ENCODE data around the gene PRH2. TPM values are rescaled to one million over a fixed set of nuclear protein-coding genes. Genes with fewer than 3 reads are reported as not detected.

PRH2 gene
- total RNA-seq, 1 experiment from 2014 or later = 0.52 TPM

GRCh38 chr12:10939163-10939562, 10.1 kb downstream of the PRH2 start, which contains the start of gene TAS2R14:
Gene TAS2R14, minus strand, starts transcription at chr12:10939263. Its CDS starts 56 bp downstream, at chr12:10939207.
- POLR2A ChIA-PET = no interaction called here
- no peak within 1 kb of the TSS for H3K27ac Mint-ChIP-seq
- TF ChIP-seq RELA (CRISPR knock-in tag; IDR thresholded peaks at IDR 0.05; ENCODE audit: borderline replicate concordance) = no peak
- TF ChIP-seq ATF3 (CRISPR knock-in tag; conservative IDR thresholded peaks at IDR 0.05) = no peak
- no peak for TF ChIP-seq ZNF671 (CRISPR knock-in tag; IDR thresholded peaks at IDR 0.05)
- TF ChIP-seq ERG (CRISPR knock-in tag; IDR thresholded peaks at IDR 0.05) = no peak
- TF ChIP-seq MAX (CRISPR knock-in tag; IDR thresholded peaks at IDR 0.05) = no peak
- TF ChIP-seq OVOL2 (CRISPR knock-in tag; IDR thresholded peaks at IDR 0.05; ENCODE audit: borderline replicate concordance) = no peak
- no peak for TF ChIP-seq GTF2I (CRISPR knock-in tag; conservative IDR thresholded peaks at IDR 0.05)
- TF ChIP-seq ZNF281 (CRISPR knock-in tag; IDR thresholded peaks at IDR 0.05) = no peak
- TF ChIP-seq TEAD4 (CRISPR knock-in tag; IDR thresholded peaks at IDR 0.05) = no peak
- TF ChIP-seq ETV6 (CRISPR knock-in tag; IDR thresholded peaks at IDR 0.05) = no peak
- no peak for TF ChIP-seq CREB1 (CRISPR knock-in tag; IDR thresholded peaks at IDR 0.05)
- no peak for TF ChIP-seq JAZF1 (CRISPR knock-in tag; IDR thresholded peaks at IDR 0.05)
- TF ChIP-seq ZNF512 (CRISPR knock-in tag; IDR thresholded peaks at IDR 0.05; ENCODE audit: borderline replicate concordance) = no peak
- no peak for TF ChIP-seq FOXJ3 (CRISPR knock-in tag; IDR thresholded peaks at IDR 0.05; ENCODE audit: borderline replicate concordance)
- TF ChIP-seq KAT7 (CRISPR knock-in tag; IDR thresholded peaks at IDR 0.05; ENCODE audit: borderline replicate concordance) = no peak
- no peak for TF ChIP-seq FOXK1 (CRISPR knock-in tag; IDR thresholded peaks at IDR 0.05)
- no peak for TF ChIP-seq USF1 (CRISPR knock-in tag; IDR thresholded peaks at IDR 0.05)
- TF ChIP-seq FOXP1 (CRISPR knock-in tag; IDR thresholded peaks at IDR 0.05; ENCODE audit: borderline replicate concordance) = no peak
- TF ChIP-seq CTCF (IDR thresholded peaks at IDR 0.05) = no peak
- TF ChIP-seq E2F1 (CRISPR knock-in tag; IDR thresholded peaks at IDR 0.05) = no peak
- no peak within 1 kb of the TSS for H3K4me3 Mint-ChIP-seq
- H3K4me1 Mint-ChIP-seq = peaks cover 24% of the 10 kb centered on the region
- peaks cover 14% of the 10 kb centered on the region for H3K9me3 Mint-ChIP-seq
- DNase-seq (ENCODE audit: low spot score) (no peak), ATAC-seq (no peak)
- H3K36me3 Mint-ChIP-seq = peaks cover 10% of the 10 kb centered on the region
- H3K27me3 Mint-ChIP-seq (ENCODE audit: low read depth) = no peaks in the 10 kb centered on the region
- CTCF ChIA-PET = interaction anchor here (0.7 kb wide), 1 partner anchor 1189 kb away, joined by 3 read pairs; no protein-coding TSS in a partner anchor

All from WTC11 (cell line).